ENCODE data around the gene COL23A1. TPM values are rescaled to one million over a fixed set of nuclear protein-coding genes. Genes with fewer than 3 reads are reported as not detected.

Gene COL23A1
- total and polyA plus RNA-seq, 2 donors (not counting 1 experiment from before 2014, with no cell fraction given) = not detected

DNA sequence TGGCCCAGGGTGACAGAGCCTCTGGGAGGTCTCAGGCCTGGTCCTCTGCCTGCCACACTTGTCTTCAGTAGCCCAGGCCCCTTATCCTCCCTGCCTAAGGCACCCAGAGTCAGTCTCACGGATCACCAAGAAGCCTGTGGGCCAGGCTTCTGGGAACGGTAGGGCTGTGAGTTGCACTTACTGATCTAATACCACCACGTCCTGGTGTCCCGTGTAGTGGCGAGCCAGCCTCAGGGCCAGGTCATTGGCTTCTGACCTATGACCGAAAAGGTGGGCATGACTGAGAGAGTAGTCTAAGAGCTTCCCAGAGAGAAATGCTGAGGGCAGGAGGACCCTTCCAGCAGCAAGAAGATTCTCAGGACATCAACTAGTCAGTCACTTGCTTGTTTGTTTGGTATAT is 365.0 kb downstream of the COL23A1 start:
- Histone ChIP-seq H4K20me1 (ENCODE audit: control insufficient read depth, extremely low read depth, insufficient read depth, low read length) (no peaks in the 10 kb centered on the region), H2AFZ (ENCODE audit: low read length) (no peak overlapping the region), H3K9me3 (ENCODE audit: control insufficient read depth, insufficient read depth, low read depth, low read length) (no peaks in the 10 kb centered on the region), H3K36me3 (ENCODE audit: control insufficient read depth, insufficient read depth, low read length) (peaks cover 17% of the 10 kb centered on the region), H3K4me3 (replicated peaks in 1 of 4; ENCODE audit: control extremely low read depth in 1 of 4, insufficient read depth in 1 of 4, low read depth in 3 of 4, low read length in 4 of 4) (no peak overlapping the region), H3K27ac (ENCODE audit: insufficient read depth, low read length) (no peak overlapping the region), H3K27me3 (ENCODE audit: control insufficient read depth, insufficient read depth, low read length) (no peaks in the 10 kb centered on the region), H3K4me2 (ENCODE audit: extremely low read depth, insufficient read depth, low read length) (no peak overlapping the region), H3K9ac (ENCODE audit: insufficient read depth, low read length) (no peak overlapping the region), H3K4me1 (ENCODE audit: control insufficient read depth, extremely low read depth, insufficient read depth, low read length) (no peaks in the 10 kb centered on the region), H3K79me2 (ENCODE audit: control insufficient read depth, insufficient read depth, low read length) (no peaks in the 10 kb centered on the region)
- TF ChIP-seq EZH2 (IDR thresholded peaks at IDR 0.05; ENCODE audit: low read length, missing control alignments) = no peak
- no peak for DNase-seq (ENCODE audit: low read depth in 2 of 2)

- Histone ChIP-seq H3K9me3 (ENCODE audit: control insufficient read depth, insufficient read depth, low read depth, low read length) (no peaks in the 10 kb centered on the region), H3K27ac (ENCODE audit: insufficient read depth, low read length) (no peak overlapping the region), H4K20me1 (ENCODE audit: control insufficient read depth, extremely low read depth, insufficient read depth, low read length) (no peaks in the 10 kb centered on the region), H3K27me3 (ENCODE audit: control insufficient read depth, insufficient read depth, low read length) (no peaks in the 10 kb centered on the region), H3K4me3 (replicated peaks in 1 of 4; ENCODE audit: control extremely low read depth in 1 of 4, insufficient read depth in 1 of 4, low read depth in 3 of 4, low read length in 4 of 4) (no peak overlapping the region), H3K79me2 (ENCODE audit: control insufficient read depth, insufficient read depth, low read length) (no peaks in the 10 kb centered on the region), H3K4me1 (ENCODE audit: control insufficient read depth, extremely low read depth, insufficient read depth, low read length) (no peaks in the 10 kb centered on the region), H3K4me2 (ENCODE audit: extremely low read depth, insufficient read depth, low read length) (no peak overlapping the region), H2AFZ (ENCODE audit: low read length) (no peak overlapping the region), H3K9ac (ENCODE audit: insufficient read depth, low read length) (no peak overlapping the region), H3K36me3 (ENCODE audit: control insufficient read depth, insufficient read depth, low read length) (peaks cover 13% of the 10 kb centered on the region)
- TF ChIP-seq EZH2 (IDR thresholded peaks at IDR 0.05; ENCODE audit: low read length, missing control alignments) = no peak
- TF ChIP-seq, protein P1, sequence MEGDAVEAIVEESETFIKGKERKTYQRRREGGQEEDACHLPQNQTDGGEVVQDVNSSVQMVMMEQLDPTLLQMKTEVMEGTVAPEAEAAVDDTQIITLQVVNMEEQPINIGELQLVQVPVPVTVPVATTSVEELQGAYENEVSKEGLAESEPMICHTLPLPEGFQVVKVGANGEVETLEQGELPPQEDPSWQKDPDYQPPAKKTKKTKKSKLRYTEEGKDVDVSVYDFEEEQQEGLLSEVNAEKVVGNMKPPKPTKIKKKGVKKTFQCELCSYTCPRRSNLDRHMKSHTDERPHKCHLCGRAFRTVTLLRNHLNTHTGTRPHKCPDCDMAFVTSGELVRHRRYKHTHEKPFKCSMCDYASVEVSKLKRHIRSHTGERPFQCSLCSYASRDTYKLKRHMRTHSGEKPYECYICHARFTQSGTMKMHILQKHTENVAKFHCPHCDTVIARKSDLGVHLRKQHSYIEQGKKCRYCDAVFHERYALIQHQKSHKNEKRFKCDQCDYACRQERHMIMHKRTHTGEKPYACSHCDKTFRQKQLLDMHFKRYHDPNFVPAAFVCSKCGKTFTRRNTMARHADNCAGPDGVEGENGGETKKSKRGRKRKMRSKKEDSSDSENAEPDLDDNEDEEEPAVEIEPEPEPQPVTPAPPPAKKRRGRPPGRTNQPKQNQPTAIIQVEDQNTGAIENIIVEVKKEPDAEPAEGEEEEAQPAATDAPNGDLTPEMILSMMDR (conservative IDR thresholded peaks at IDR 0.05 in 1 of 2, IDR thresholded peaks at IDR 0.05 in 1 of 2; ENCODE audit: low read depth in 1 of 2, low read length in 2 of 2) = no peak
- DNase-seq (ENCODE audit: low read depth in 2 of 2) = no peak
Measured at GRCh38 chr5:178224403-178224802, 365.8 kb downstream of the COL23A1 start.

GRCh38 chr5:178223828-178224335 is 366.3 kb downstream of the COL23A1 start:
- DNase-seq (ENCODE audit: low read depth in 2 of 2) = no peak
- Histone ChIP-seq H3K27ac (ENCODE audit: insufficient read depth, low read length) (no peak overlapping the region), H4K20me1 (ENCODE audit: control insufficient read depth, extremely low read depth, insufficient read depth, low read length) (no peaks in the 10 kb centered on the region), H3K9me3 (ENCODE audit: control insufficient read depth, insufficient read depth, low read depth, low read length) (no peaks in the 10 kb centered on the region), H3K9ac (ENCODE audit: insufficient read depth, low read length) (no peak overlapping the region), H3K4me3 (replicated peaks in 1 of 4; ENCODE audit: control extremely low read depth in 1 of 4, insufficient read depth in 1 of 4, low read depth in 3 of 4, low read length in 4 of 4) (no peak overlapping the region), H3K4me2 (ENCODE audit: extremely low read depth, insufficient read depth, low read length) (no peak overlapping the region), H3K27me3 (ENCODE audit: control insufficient read depth, insufficient read depth, low read length) (no peaks in the 10 kb centered on the region), H2AFZ (ENCODE audit: low read length) (no peak overlapping the region), H3K36me3 (ENCODE audit: control insufficient read depth, insufficient read depth, low read length) (peaks cover 13% of the 10 kb centered on the region), H3K4me1 (ENCODE audit: control insufficient read depth, extremely low read depth, insufficient read depth, low read length) (no peaks in the 10 kb centered on the region), H3K79me2 (ENCODE audit: control insufficient read depth, insufficient read depth, low read length) (no peaks in the 10 kb centered on the region)
- TF ChIP-seq EZH2 (IDR thresholded peaks at IDR 0.05; ENCODE audit: low read length, missing control alignments) = no peak
- TF ChIP-seq, protein P1 (conservative IDR thresholded peaks at IDR 0.05 in 1 of 2, IDR thresholded peaks at IDR 0.05 in 1 of 2; ENCODE audit: low read depth in 1 of 2, low read length in 2 of 2) = no peak

Measured in fibroblast of lung (primary cell).